ENCODE data around the gene DUSP22.

- TF ChIP-seq CTCF (IDR thresholded peaks at IDR 0.05; ENCODE audit: low read length), result no peak
- TF ChIP-seq EZH2 (optimal IDR thresholded peaks at IDR 0.05; ENCODE audit: low read depth, low read length), result no peak
- TF ChIP-seq EZH2phosphoT487 (IDR thresholded peaks at IDR 0.05; ENCODE audit: low read length), result no peak
These were observed 9.8 kb downstream of the DUSP22 start for GRCh38 chr6:301929-302705.
